Progenitor cell of endocrine pancreas (in vitro differentiated cells): ENCODE data around the gene ATP13A2. TPM values are rescaled to one million over a fixed set of nuclear protein-coding genes. Genes with fewer than 3 reads are reported as not detected.

ENCODE experiments used
- DNase-seq: peaks from one replicate; pipeline ENCODE4 v3.0.0; 2021; ENCODE audit warnings: low spot score; ENCODE audit not compliant: unreplicated experiment
- H3K27ac Mint-ChIP-seq: 2 replicates; pipeline ENCODE4 v1.8.0; 2021; ENCODE audit warnings: mild to moderate bottlenecking, moderate library complexity, mixed read lengths
- H3K27me3 Mint-ChIP-seq: 2 replicates; pipeline ENCODE4 v1.8.0; 2021; ENCODE audit warnings: mixed read lengths
- H3K36me3 Mint-ChIP-seq: 2 replicates; pipeline ENCODE4 v1.8.0; 2022; ENCODE audit warnings: mixed read lengths; ENCODE audit not compliant: insufficient read depth
- H3K4me1 Mint-ChIP-seq: 2 replicates; pipeline ENCODE4 v1.8.0; 2021; ENCODE audit warnings: low read depth, mixed read lengths
- H3K4me3 Mint-ChIP-seq: 2 replicates; pipeline ENCODE4 v1.8.0; 2021; ENCODE audit warnings: low read depth, mild to moderate bottlenecking, moderate library complexity, mixed read lengths
- H3K9me3 Mint-ChIP-seq: 2 replicates; pipeline ENCODE4 v1.8.0; 2021; ENCODE audit warnings: low read depth, mixed read lengths
- total RNA-seq: library from RNA; stranded (reverse); gene quantifications from 2 replicates; pipeline ENCODE4 v1.2.1, GENCODE V29; 2021
- TF ChIP-seq, protein P1 (sequence below): fragments of 200-600 bp; sonication (generic); IDR thresholded peaks from one replicate; pipeline ENCODE4 v1.5.0; 2021; ENCODE audit warnings: antibody characterized with exemption, mild to moderate bottlenecking; ENCODE audit not compliant: unreplicated experiment

Gene ATP13A2
- total RNA-seq, 1 donor from 2014 or later, result 65.8 TPM

GRCh38 chr1:16979475-16980327, 32.0 kb downstream of the ATP13A2 start:
- TF ChIP-seq, protein P1, sequence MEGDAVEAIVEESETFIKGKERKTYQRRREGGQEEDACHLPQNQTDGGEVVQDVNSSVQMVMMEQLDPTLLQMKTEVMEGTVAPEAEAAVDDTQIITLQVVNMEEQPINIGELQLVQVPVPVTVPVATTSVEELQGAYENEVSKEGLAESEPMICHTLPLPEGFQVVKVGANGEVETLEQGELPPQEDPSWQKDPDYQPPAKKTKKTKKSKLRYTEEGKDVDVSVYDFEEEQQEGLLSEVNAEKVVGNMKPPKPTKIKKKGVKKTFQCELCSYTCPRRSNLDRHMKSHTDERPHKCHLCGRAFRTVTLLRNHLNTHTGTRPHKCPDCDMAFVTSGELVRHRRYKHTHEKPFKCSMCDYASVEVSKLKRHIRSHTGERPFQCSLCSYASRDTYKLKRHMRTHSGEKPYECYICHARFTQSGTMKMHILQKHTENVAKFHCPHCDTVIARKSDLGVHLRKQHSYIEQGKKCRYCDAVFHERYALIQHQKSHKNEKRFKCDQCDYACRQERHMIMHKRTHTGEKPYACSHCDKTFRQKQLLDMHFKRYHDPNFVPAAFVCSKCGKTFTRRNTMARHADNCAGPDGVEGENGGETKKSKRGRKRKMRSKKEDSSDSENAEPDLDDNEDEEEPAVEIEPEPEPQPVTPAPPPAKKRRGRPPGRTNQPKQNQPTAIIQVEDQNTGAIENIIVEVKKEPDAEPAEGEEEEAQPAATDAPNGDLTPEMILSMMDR, result no peak
- peaks cover 4% of the 10 kb centered on the region for H3K36me3 Mint-ChIP-seq
- peaks cover 10% of the 10 kb centered on the region for H3K4me1 Mint-ChIP-seq
- peak overlapping the region; percentile 81 for H3K27ac Mint-ChIP-seq
- peak overlapping the region; percentile 80 for H3K4me3 Mint-ChIP-seq
- peaks cover 7% of the 10 kb centered on the region for H3K27me3 Mint-ChIP-seq
- no peak for DNase-seq
- H3K9me3 Mint-ChIP-seq, result no peaks in the 10 kb centered on the region

GRCh38 chr1:16978567-16979474, 32.9 kb downstream of the ATP13A2 start:
- peaks cover 10% of the 10 kb centered on the region for H3K4me1 Mint-ChIP-seq

GRCh38 chr1:16978139-16978538, 33.6 kb downstream of the ATP13A2 start:
- peaks cover 6% of the 10 kb centered on the region for H3K4me1 Mint-ChIP-seq
- peaks cover 7% of the 10 kb centered on the region for H3K27me3 Mint-ChIP-seq
- H3K36me3 Mint-ChIP-seq, result peaks cover 4% of the 10 kb centered on the region
- H3K27ac Mint-ChIP-seq, result no peak overlapping the region
- no peaks in the 10 kb centered on the region for H3K9me3 Mint-ChIP-seq
- H3K4me3 Mint-ChIP-seq, result peak overlapping the region; percentile 80
- TF ChIP-seq, protein P1, result no peak
- no peak for DNase-seq

More at GRCh38 chr1:16978567-16979474, 32.9 kb downstream of the ATP13A2 start:
- Mint-ChIP-seq H3K9me3 (no peaks in the 10 kb centered on the region), H3K36me3 (peaks cover 4% of the 10 kb centered on the region), H3K4me3 (peak overlapping the region; percentile 80), H3K27ac (peak overlapping the region; percentile 37), H3K27me3 (peaks cover 7% of the 10 kb centered on the region)
- TF ChIP-seq, protein P1, result no peak
- DNase-seq, result no peak

DNA sequence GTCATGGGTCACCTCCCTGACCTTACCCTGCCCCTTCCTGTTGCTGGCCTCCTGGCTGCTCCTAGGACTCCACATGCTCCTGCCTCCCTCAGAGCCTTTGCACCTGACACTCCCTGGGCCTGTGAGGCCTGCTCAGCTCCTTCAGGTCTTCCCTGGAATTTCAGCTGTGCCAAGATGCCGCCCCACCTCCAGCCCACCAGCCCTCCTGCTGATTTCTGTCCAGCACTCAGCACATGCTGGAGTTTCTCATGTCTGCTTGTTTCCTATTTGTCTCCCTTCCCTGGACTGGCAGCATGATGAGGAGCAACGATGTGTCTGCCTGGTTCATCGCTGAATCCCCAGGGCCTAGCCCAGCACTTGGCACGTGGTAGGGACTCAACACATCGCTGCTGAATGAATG, 34.4 kb downstream of the ATP13A2 start:
- Mint-ChIP-seq H3K27me3 (peaks cover 7% of the 10 kb centered on the region), H3K4me3 (no peak overlapping the region), H3K4me1 (peaks cover 8% of the 10 kb centered on the region), H3K36me3 (peaks cover 6% of the 10 kb centered on the region), H3K27ac (no peak overlapping the region), H3K9me3 (no peaks in the 10 kb centered on the region)
- TF ChIP-seq, protein P1, result no peak
- no peak for DNase-seq

DNA sequence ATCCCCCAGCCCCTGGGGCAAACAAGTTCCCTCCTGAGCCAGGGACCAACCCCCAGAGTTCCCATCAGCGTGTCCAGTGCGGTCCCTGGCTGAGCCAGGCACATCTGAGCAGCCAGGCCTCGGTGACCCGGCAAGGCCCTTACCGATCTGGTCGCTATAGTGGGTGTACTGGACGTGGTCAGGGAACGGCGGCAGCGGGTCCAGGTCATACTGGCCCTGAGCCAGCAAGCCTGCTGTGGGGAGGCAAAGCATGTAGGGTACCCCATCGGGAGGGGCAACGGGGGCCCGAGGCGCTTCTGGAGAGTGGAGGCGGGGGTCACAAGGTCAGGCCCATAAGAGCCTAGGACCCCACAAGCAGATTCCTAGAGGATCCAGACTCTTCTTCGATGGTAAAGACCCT, 34.8 kb downstream of the ATP13A2 start:
- Mint-ChIP-seq H3K9me3 (no peaks in the 10 kb centered on the region), H3K27ac (no peak overlapping the region)
- TF ChIP-seq, protein P1, result no peak

More for the DNA sequence above, 34.8 kb downstream of the ATP13A2 start:
- H3K4me3 Mint-ChIP-seq, result no peak overlapping the region
- H3K4me1 Mint-ChIP-seq, result peaks cover 8% of the 10 kb centered on the region
- DNase-seq, result no peak
- H3K27me3 Mint-ChIP-seq, result peaks cover 7% of the 10 kb centered on the region
- peaks cover 6% of the 10 kb centered on the region for H3K36me3 Mint-ChIP-seq
